ENCODE results near the gene DIRAS3. TPM values are rescaled to one million over a fixed set of nuclear protein-coding genes. Genes with fewer than 3 reads are reported as not detected.

The DIRAS3 gene
- total and polyA plus RNA-seq, 2 of the 8 experiments (the other 6 are each of a cell fraction or from before 2014, with no cell fraction given): 0.11 TPM; not detected in 1

GRCh38 chr1:68043443-68044090 lies 6.9 kb downstream of the DIRAS3 start:
- ChIA-PET POLR2A (ENCODE audit: partially characterized antibody) (no interaction called here), CTCF (ENCODE audit: partially characterized antibody) (interaction anchor here (1.1 to 1.6 kb wide), 3 partner anchors 15 to 190 kb away, joined by 3 to 10 read pairs (median 3); no protein-coding TSS in a partner anchor)
- H3K27ac ChIP-seq (ENCODE audit: low read depth, low read length): no peak overlapping the region
- H3K27me3 ChIP-seq (replicated peaks in 1 of 4; ENCODE audit: control insufficient read depth in 3 of 4, extremely low read depth in 1 of 4, insufficient read depth in 3 of 4, low read length in 3 of 4): no peaks in the 10 kb centered on the region
- FAIRE-seq (no peak), DNase-seq (ENCODE audit: low read depth in 1 of 2, low spot score in 2 of 2) (no peak)
- H2AFZ ChIP-seq (ENCODE audit: low read length): no peak overlapping the region
- H3K4me2 ChIP-seq (ENCODE audit: insufficient read depth in 1 of 2, low read depth in 2 of 2, low read length in 2 of 2): no peak overlapping the region
- H3K9ac ChIP-seq (replicated peaks in 1 of 4; ENCODE audit: extremely low read depth in 1 of 4, low read depth in 3 of 4, low read length in 3 of 4): no peak overlapping the region
- no peak overlapping the region for H2BK120ac ChIP-seq (replicated peaks; ENCODE audit: low read depth, low read length)
- H3K56ac ChIP-seq (replicated peaks; ENCODE audit: insufficient read length, low read depth, low read length): no peak overlapping the region
- H3K4me3 ChIP-seq (ENCODE audit: extremely low read depth in 1 of 4, insufficient read depth in 2 of 4, low read depth in 3 of 4, low read length in 4 of 4): no peak overlapping the region
- H2BK5ac ChIP-seq (ENCODE audit: low read depth, low read length): no peak overlapping the region
- no peaks in the 10 kb centered on the region for H3K4me1 ChIP-seq (replicated peaks in 1 of 4; ENCODE audit: control insufficient read depth in 3 of 4, insufficient read depth in 4 of 4, low read length in 3 of 4)
- H3K9me3 ChIP-seq (ENCODE audit: insufficient read depth in 2 of 2, low read depth in 1 of 2, low read length in 1 of 2): no peaks in the 10 kb centered on the region
- no peak overlapping the region for H2BK20ac ChIP-seq (ENCODE audit: low read length)
- H4K5ac ChIP-seq (ENCODE audit: insufficient read length, low read depth, low read length): no peak overlapping the region
- H2BK12ac ChIP-seq (ENCODE audit: low read depth, low read length): no peak overlapping the region
- no peaks in the 10 kb centered on the region for H3K79me2 ChIP-seq (ENCODE audit: control insufficient read depth in 1 of 2, insufficient read depth in 2 of 2, low read length in 2 of 2)
- no peaks in the 10 kb centered on the region for H3K23me2 ChIP-seq (ENCODE audit: low read depth, low read length)
- no peaks in the 10 kb centered on the region for H4K20me1 ChIP-seq (replicated peaks in 1 of 2; ENCODE audit: control insufficient read depth in 1 of 2, insufficient read depth in 2 of 2, low read length in 2 of 2)
- no peak overlapping the region for H3K14ac ChIP-seq (ENCODE audit: insufficient read length)
- no peak overlapping the region for H3K18ac ChIP-seq (ENCODE audit: extremely low read depth, low read length)
- no peaks in the 10 kb centered on the region for H3K79me1 ChIP-seq (ENCODE audit: low read depth, low read length)
- H4K8ac ChIP-seq (ENCODE audit: extremely low read depth, insufficient read depth, low read length): no peak overlapping the region
- H2BK15ac ChIP-seq (ENCODE audit: low read length): no peak overlapping the region
- TF ChIP-seq HDAC2 (IDR thresholded peaks at IDR 0.05; ENCODE audit: borderline replicate concordance in 1 of 2, low read depth in 2 of 2, low read length in 2 of 2): no peak
- WGBS, 2 experiments (ENCODE audit: extremely low coverage in 1 of 2, insufficient coverage in 1 of 2, insufficient read length in 1 of 2, insufficient replicate concordance in 2 of 2, low coverage in 1 of 2, low lambda C conversion rate in 2 of 2, missing lambda C conversion rate in 1 of 2): 91% methylated on average over 22 of the region's 22 CpGs; no CpG with 5 or more reads in 1 of the 2 experiments
- no peak overlapping the region for H3K4ac ChIP-seq (replicated peaks; ENCODE audit: insufficient read length, low read depth, low read length)
- H2AK5ac ChIP-seq (ENCODE audit: low read depth, low read length): no peak overlapping the region
- H3K23ac ChIP-seq (ENCODE audit: insufficient read length): no peak overlapping the region
- H3K36me3 ChIP-seq (ENCODE audit: control insufficient read depth in 2 of 4, insufficient read depth in 4 of 4, low read length in 3 of 4): no peaks in the 10 kb centered on the region
- H4K91ac ChIP-seq (replicated peaks; ENCODE audit: insufficient read length, low read length): no peak overlapping the region

Measured in H1 (cell line).